Skeletal muscle tissue (tissue), 4 donors: ENCODE results near the gene KRT82. TPM values are rescaled to one million over a fixed set of nuclear protein-coding genes. Genes with fewer than 3 reads are reported as not detected.
"Not testable (repeated sequence)": the region's sequence is repeated elsewhere in the genome, so short reads cannot be mapped to it uniquely, and the experiment has no call there.

ENCODE experiments used
- H3K27ac ChIP-seq: one replicate; pipeline ENCODE4 v1.7.0; 2013; ENCODE audit warnings: mild to moderate bottlenecking, low read depth, low read length, inconsistent platforms
- H3K27me3 ChIP-seq, 3 donors: one replicate each; pipeline ENCODE4 v1.7.0; 2013; ENCODE audit warnings: low read length in 3 of 3; ENCODE audit not compliant: control insufficient read depth in 3 of 3, insufficient read depth in 3 of 3
- H3K36me3 ChIP-seq, 3 donors: one replicate each; pipeline ENCODE4 v1.7.0; 2013; ENCODE audit warnings: low read length in 3 of 3; ENCODE audit not compliant: control insufficient read depth in 3 of 3, insufficient read depth in 3 of 3
- H3K4me1 ChIP-seq, 3 donors: one replicate each; pipeline ENCODE4 v1.7.0; 2013; ENCODE audit warnings: low read length in 3 of 3, mild to moderate bottlenecking in 3 of 3; ENCODE audit not compliant: control insufficient read depth in 3 of 3, insufficient read depth in 3 of 3
- H3K4me3 ChIP-seq, 3 donors: one replicate each; pipeline ENCODE4 v1.7.0; 2013; ENCODE audit warnings: low read length in 3 of 3
- H3K9ac ChIP-seq, 3 donors: one replicate each; pipeline ENCODE4 v1.7.0; 2013; ENCODE audit warnings: low read length in 3 of 3, mild to moderate bottlenecking in 3 of 3, moderate library complexity in 2 of 3, low read depth in 1 of 3
- H3K9me3 ChIP-seq, 3 donors: one replicate each; pipeline ENCODE4 v1.7.0; 2013; ENCODE audit warnings: low read length in 3 of 3; ENCODE audit not compliant: control insufficient read depth in 3 of 3
- total RNA-seq: library from RNA; depleted of rRNA; stranded (reverse); fragments of >200 nt; gene quantifications from one replicate; pipeline ENCODE4 v1.2.3, GENCODE V29; 2014
- donor health status: Osteomylitis.

KRT82 gene
- total RNA-seq, result not detected

DNA sequence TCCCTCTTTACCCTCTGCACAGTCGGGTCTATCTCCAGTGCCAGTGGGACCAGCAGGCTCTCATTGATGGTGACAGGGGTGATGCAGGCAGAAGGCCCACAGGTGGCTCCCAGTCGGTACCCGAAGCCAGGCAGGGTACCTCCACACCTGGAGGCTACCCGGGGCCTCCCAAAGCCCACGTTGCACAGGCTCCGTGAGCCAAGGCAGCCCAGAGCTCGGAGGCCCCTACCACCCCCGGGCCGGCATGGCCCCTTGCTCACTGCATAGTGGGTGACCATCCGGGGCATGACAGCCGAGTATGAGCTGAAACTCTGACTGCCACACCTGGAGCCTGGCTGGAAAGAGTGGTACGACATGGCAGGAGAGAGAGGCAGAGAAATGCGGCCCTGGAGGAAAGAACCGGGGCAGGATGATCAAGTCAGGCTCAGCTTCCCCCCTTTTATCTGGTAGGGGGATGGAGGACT lies at the start of gene KRT82:
Gene KRT82, minus strand, starts transcription at position 414 of the 464 bp plus-strand sequence. Its CDS starts 58 bp downstream, at position 356.
- H3K27ac ChIP-seq, result no peak within 1 kb of the TSS
- H3K27me3 ChIP-seq, result peaks cover 0 to 17% (median 7%) of the 10 kb centered on the region in 3 donors
- no peaks in the 10 kb centered on the region for H3K4me1 ChIP-seq
- H3K9ac ChIP-seq, result no peak within 1 kb of the TSS
- H3K36me3 ChIP-seq, result no peaks in the 10 kb centered on the region
- H3K9me3 ChIP-seq, result no peaks in the 10 kb centered on the region
- no peak within 1 kb of the TSS for H3K4me3 ChIP-seq

- peaks cover 0 to under 1% (median 0%) of the 10 kb centered on the region in 3 donors for H3K27me3 ChIP-seq
- no peak overlapping the region for H3K4me3 ChIP-seq
- no peaks in the 10 kb centered on the region for H3K4me1 ChIP-seq
- H3K27ac ChIP-seq, result no peak overlapping the region
- no peaks in the 10 kb centered on the region for H3K9me3 ChIP-seq
- no peak overlapping the region for H3K9ac ChIP-seq
- H3K36me3 ChIP-seq, result no peaks in the 10 kb centered on the region
Measured at GRCh38 chr12:52455821-52456220, 49.7 kb upstream of the KRT82 start.

DNA sequence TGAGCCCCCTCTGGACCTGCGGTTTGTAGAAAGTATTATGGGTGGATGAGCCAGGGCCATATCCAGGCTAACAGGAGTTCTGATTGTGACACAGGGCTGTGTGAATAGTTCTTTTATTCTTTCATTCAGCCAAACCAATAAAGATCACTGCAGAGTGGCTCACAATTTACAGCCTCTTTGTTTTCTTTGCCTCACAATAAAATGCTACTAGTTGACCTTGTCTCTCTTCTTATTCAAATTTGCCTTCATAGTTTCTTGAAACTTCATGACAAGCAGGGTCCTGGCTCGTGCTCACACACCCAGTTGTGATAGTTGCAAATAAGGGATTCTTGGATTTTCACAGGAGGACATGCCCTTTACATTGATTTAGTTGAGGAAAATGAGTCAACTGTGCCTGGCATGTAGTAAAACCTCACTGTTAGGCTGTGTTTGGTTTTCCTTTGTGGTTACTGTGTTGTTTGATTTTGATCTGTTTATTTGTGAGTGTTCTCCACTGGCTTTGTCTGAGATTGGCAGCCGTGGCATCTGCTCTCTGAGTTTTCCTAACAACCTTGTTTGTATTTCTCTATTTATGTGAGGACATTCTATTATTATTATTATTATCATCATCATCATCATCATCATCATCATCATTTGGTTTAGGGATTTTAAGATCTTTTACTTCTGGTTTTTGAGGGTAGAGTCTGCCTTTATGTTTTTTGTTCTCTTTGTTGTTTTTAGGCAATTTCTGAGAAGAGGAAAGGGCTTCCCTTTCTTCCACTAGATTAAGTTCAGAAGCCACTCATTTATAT lies 48.5 kb upstream of the KRT82 start:
- Histone ChIP-seq H3K9me3 (no peaks in the 10 kb centered on the region), H3K36me3 (no peaks in the 10 kb centered on the region), H3K27ac (no peak overlapping the region), H3K4me3 (no peak overlapping the region), H3K4me1 (no peaks in the 10 kb centered on the region), H3K9ac (no peak overlapping the region), H3K27me3 (peaks cover 0 to 3% (median 0%) of the 10 kb centered on the region in 3 donors)

- Histone ChIP-seq H3K4me3 (no peak within 1 kb of the TSS), H3K9me3 (no peaks in the 10 kb centered on the region), H3K27ac (no peak within 1 kb of the TSS), H3K27me3 (peaks cover 0 to 7% (median 3%) of the 10 kb centered on the region in 3 donors), H3K9ac (no peak within 1 kb of the TSS), H3K4me1 (no peaks in the 10 kb centered on the region), H3K36me3 (no peaks in the 10 kb centered on the region)
Measured at GRCh38 chr12:52452101-52452500, 46.0 kb upstream of the KRT82 start, which contains the start of gene KRT6B. Gene KRT6B (minus strand): TSS chr12:52452146. CDS start chr12:52452078, 68 bp downstream.

DNA sequence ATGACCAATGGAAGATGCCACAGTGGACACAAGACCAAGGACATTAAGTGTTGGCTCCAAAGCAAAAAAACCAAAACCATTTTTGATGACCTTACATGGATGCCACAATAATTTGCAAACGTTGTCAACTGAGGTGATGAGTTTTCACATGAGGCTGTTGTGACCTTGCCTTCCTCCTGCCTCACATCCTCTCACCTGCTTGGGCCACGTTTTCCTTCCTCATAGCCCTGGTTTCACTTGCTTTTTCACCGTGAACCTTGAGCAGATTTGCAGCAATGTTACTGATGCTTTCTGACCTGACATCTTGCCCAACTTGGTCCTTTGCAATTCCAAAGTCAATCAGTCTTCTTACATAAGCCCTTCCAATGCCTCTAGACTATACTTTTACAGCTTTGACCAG lies 42.1 kb upstream of the KRT82 start:
- no peak overlapping the region for H3K4me3 ChIP-seq
- no peaks in the 10 kb centered on the region for H3K9me3 ChIP-seq
- no peaks in the 10 kb centered on the region for H3K4me1 ChIP-seq
- no peak overlapping the region for H3K9ac ChIP-seq
- no peaks in the 10 kb centered on the region for H3K36me3 ChIP-seq
- no peak overlapping the region for H3K27ac ChIP-seq
- H3K27me3 ChIP-seq, result peaks cover 0 to 21% (median 10%) of the 10 kb centered on the region in 3 donors

DNA sequence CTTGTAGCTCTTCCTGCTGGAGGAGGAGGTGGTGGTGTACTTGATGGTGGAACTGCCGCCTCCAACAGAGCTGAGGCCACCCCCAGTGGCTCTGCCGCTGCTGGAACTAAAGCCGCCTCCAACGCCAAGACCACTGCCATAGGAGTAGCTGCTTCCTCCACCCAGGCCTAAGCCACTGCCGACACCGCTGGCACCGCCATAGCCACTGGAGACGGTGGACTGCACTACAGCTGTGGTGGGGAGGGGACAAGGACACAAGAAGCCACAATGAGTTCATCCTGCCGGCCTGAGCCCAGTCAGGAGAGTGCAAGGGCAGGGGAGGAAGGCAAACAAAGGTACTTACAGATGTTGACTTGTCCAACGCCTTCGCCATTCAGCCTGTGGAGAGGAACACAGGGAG lies 41.1 kb upstream of the KRT82 start:
- H3K27ac ChIP-seq, H3K4me1 ChIP-seq, H3K9ac ChIP-seq, H3K4me3 ChIP-seq, H3K9me3 ChIP-seq, H3K36me3 ChIP-seq: not testable (repeated sequence)
- H3K27me3 ChIP-seq, result peaks cover 0 to 29% (median 16%) of the 10 kb centered on the region in 3 donors

DNA sequence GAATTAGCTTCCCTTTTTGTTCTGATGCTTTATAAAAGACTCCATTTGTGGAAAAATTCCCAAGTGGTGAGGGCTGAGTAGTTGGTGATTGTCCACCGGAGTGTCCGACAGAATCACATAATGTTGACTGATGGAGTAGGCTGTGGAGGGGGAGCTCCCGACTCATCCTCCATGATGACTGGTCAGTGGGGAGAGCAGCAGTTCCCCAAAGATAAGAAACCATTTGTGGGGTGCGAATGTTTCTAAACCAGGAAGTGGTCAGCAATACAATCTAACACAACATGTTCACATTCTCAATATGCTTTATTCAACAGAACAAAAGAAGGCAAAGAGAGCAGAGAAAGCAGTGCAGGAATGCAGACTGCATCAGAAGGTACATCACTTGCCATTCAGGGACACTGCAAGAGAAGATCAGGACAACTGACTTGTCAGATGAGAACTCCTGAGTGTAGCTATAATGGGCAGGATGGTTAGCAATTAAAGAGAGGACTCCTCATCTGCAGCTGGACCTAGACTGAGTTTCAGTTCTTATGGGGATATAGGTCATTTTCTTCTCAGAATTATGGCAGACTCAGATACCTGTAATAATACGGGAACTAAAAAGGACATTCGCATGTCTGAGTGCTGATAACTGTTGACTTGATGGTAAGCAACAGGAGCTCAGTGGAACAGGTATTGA lies 40.4 kb upstream of the KRT82 start:
- H3K36me3 ChIP-seq, result no peaks in the 10 kb centered on the region
- H3K9me3 ChIP-seq, result no peaks in the 10 kb centered on the region
- H3K9ac ChIP-seq, result no peak overlapping the region
- H3K27me3 ChIP-seq, result peaks cover 0 to 32% (median 16%) of the 10 kb centered on the region in 3 donors
- H3K4me1 ChIP-seq, result no peaks in the 10 kb centered on the region
- H3K27ac ChIP-seq, result no peak overlapping the region
- H3K4me3 ChIP-seq, result no peak overlapping the region

- peaks cover 0 to 38% (median 18%) of the 10 kb centered on the region in 3 donors for H3K27me3 ChIP-seq
- H3K4me3 ChIP-seq, result no peak overlapping the region
- no peaks in the 10 kb centered on the region for H3K36me3 ChIP-seq
- no peaks in the 10 kb centered on the region for H3K4me1 ChIP-seq
- H3K9ac ChIP-seq, result no peak overlapping the region
- H3K27ac ChIP-seq, result no peak overlapping the region
- H3K9me3 ChIP-seq, result no peaks in the 10 kb centered on the region
Measured at GRCh38 chr12:52445876-52446275, 39.7 kb upstream of the KRT82 start.

DNA sequence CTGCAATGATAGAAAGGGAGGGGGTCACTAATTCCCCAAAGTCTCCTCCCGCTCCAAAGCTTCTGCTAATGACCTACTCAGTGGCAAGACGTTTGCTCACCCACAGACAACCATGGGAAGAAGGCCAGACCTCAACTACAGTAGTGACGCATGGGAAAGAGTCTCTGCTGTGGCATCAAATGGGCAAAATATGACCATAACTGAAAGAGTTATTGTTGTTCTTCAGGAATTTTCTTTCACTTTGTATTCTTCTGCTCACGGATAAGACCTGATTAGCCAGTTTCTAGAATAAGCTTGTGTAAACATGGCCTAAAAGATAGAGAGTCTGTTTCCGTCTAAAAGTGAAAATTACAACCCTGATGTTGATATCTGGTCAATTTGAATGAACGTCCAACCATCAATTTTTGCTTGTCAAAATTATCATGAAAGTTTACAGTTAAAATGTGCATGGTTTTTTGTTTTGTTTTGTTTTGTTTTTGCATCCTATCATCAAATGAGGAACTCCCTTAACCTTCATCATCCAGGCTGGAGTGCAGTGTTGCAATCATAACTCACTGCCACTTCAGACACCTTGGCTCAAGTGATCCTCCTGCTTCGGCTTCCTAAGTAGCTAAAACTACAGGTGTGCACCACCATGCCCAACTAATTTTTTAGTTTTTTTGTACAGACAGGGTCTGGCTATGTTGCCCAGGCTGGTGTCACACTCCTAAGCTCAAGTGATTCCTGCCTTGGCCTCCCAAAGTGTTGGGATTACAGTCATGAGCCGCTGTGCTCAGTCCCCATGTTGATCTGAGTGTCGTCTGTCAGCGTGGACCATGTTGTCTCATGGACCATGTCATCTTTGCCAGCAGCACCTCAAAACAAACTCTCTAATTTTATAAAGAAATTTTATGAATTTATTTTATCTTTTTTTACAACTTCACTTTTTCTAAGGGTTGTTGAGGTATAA lies 38.8 kb upstream of the KRT82 start:
- Histone ChIP-seq H3K9ac (no peak overlapping the region), H3K4me3 (no peak overlapping the region), H3K27ac (no peak overlapping the region), H3K9me3 (no peaks in the 10 kb centered on the region), H3K36me3 (no peaks in the 10 kb centered on the region), H3K4me1 (no peaks in the 10 kb centered on the region), H3K27me3 (peaks cover 0 to 42% (median 27%) of the 10 kb centered on the region in 3 donors)
